ENCODE data around the gene IZUMO1R. TPM values are rescaled to one million over a fixed set of nuclear protein-coding genes. Genes with fewer than 3 reads are reported as not detected.

Gene IZUMO1R
- total and polyA plus RNA-seq, 4 donors: 0.21 TPM; not detected in 3

DNA sequence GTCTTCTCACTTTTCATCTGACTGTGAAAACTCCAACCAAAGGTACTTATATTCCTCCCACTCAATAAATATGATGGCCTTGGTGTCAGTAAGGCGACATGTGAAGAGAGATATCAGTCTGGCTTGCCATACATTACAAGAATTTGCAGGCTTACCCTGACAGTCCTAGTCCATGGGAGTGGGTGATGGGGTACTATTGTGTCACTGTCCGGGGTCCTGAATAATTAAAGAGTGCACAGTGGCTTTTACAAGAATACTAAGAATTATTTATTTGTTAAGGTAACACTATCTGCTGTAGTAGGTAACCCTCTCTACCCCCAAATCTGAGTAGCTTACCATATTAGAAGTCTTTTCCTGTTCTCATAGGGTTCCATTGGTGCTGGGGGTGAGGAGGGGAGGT is 23.1 kb upstream of the IZUMO1R start:
- Histone ChIP-seq H3K4me1 (ENCODE audit: control insufficient read depth in 4 of 4, insufficient read depth in 4 of 4, low read length in 3 of 4) (peaks cover 0 to 5% (median 0%) of the 10 kb centered on the region in 4 donors), H3K27ac (ENCODE audit: low read depth in 1 of 2, low read length in 2 of 2) (no peak overlapping the region), H3K4me3 (ENCODE audit: low read depth in 1 of 3, low read length in 3 of 3) (no peak overlapping the region), H3K36me3 (ENCODE audit: control insufficient read depth in 4 of 4, insufficient read depth in 3 of 4, low read depth in 1 of 4, low read length in 3 of 4) (no peaks in the 10 kb centered on the region), H3K9ac (ENCODE audit: low read depth in 1 of 2, low read length in 2 of 2) (no peak overlapping the region), H3K9me3 (ENCODE audit: control insufficient read depth in 4 of 4, low read length in 3 of 4) (no peaks in the 10 kb centered on the region), H3K27me3 (ENCODE audit: control insufficient read depth in 4 of 4, insufficient read depth in 4 of 4, low read length in 3 of 4) (no peaks in the 10 kb centered on the region)
- no peak for TF ChIP-seq REST (IDR thresholded peaks at IDR 0.05)
- TF ChIP-seq TAF1 (conservative IDR thresholded peaks at IDR 0.05): no peak
- no peak for TF ChIP-seq YY1 (IDR thresholded peaks at IDR 0.05)
- TF ChIP-seq, protein P1, sequence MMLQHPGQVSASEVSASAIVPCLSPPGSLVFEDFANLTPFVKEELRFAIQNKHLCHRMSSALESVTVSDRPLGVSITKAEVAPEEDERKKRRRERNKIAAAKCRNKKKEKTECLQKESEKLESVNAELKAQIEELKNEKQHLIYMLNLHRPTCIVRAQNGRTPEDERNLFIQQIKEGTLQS (IDR thresholded peaks at IDR 0.05): no peak
- no peak for TF ChIP-seq FOXA1 (IDR thresholded peaks at IDR 0.05)
- TF ChIP-seq SP1 (IDR thresholded peaks at IDR 0.05): no peak
- TF ChIP-seq, protein P2, sequence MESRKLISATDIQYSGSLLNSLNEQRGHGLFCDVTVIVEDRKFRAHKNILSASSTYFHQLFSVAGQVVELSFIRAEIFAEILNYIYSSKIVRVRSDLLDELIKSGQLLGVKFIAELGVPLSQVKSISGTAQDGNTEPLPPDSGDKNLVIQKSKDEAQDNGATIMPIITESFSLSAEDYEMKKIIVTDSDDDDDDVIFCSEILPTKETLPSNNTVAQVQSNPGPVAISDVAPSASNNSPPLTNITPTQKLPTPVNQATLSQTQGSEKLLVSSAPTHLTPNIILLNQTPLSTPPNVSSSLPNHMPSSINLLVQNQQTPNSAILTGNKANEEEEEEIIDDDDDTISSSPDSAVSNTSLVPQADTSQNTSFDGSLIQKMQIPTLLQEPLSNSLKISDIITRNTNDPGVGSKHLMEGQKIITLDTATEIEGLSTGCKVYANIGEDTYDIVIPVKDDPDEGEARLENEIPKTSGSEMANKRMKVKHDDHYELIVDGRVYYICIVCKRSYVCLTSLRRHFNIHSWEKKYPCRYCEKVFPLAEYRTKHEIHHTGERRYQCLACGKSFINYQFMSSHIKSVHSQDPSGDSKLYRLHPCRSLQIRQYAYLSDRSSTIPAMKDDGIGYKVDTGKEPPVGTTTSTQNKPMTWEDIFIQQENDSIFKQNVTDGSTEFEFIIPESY (IDR thresholded peaks at IDR 0.05): no peak
- TF ChIP-seq EGR1 (IDR thresholded peaks at IDR 0.05; ENCODE audit: low read depth in 2 of 2): no peak
- no peak for TF ChIP-seq RXRA (IDR thresholded peaks at IDR 0.05)
- TF ChIP-seq RAD21 (IDR thresholded peaks at IDR 0.05): no peak
- no peak for TF ChIP-seq JUND (IDR thresholded peaks at IDR 0.05)
- TF ChIP-seq HNF4G (IDR thresholded peaks at IDR 0.05): no peak
- TF ChIP-seq MAX (IDR thresholded peaks at IDR 0.05): no peak
- TF ChIP-seq CTCF (IDR thresholded peaks at IDR 0.05; ENCODE audit: low read depth, low read length, missing input control): no peak
- no peak for TF ChIP-seq NR2F2 (IDR thresholded peaks at IDR 0.05)
- no peak for TF ChIP-seq GABPA (IDR thresholded peaks at IDR 0.05 in 1 of 2, conservative IDR thresholded peaks at IDR 0.05 in 1 of 2)
- DNase-seq (ENCODE audit: low spot score): no peak
- WGBS: 87% methylated on average over 2 of the region's 2 CpGs

DNA sequence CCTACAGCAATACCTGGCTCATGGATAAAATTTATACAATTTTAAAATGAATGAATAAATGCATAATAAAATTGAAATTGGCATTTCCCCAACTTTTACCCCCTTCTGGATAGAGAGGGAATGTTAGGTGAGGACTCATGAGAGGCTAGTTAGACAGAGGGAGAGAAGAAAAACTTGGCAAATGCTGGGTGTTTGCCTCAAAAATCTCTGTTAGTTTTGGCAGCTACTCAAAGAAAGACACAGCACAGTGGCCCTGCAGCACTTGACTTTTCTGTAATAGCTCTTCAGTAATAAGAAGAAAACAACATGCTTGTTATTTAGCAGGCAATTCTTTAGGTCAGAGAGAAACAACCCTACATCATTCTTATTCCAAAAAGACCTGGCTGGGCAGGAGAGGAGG is 20.7 kb upstream of the IZUMO1R start:
- Histone ChIP-seq H3K4me1 (ENCODE audit: control insufficient read depth in 4 of 4, insufficient read depth in 4 of 4, low read length in 3 of 4) (peaks cover 0 to 5% (median 0%) of the 10 kb centered on the region in 4 donors), H3K36me3 (ENCODE audit: control insufficient read depth in 4 of 4, insufficient read depth in 3 of 4, low read depth in 1 of 4, low read length in 3 of 4) (no peaks in the 10 kb centered on the region), H3K9ac (ENCODE audit: low read depth in 1 of 2, low read length in 2 of 2) (no peak overlapping the region), H3K4me3 (ENCODE audit: low read depth in 1 of 3, low read length in 3 of 3) (no peak overlapping the region), H3K27ac (ENCODE audit: low read depth in 1 of 2, low read length in 2 of 2) (no peak overlapping the region), H3K9me3 (ENCODE audit: control insufficient read depth in 4 of 4, low read length in 3 of 4) (no peaks in the 10 kb centered on the region), H3K27me3 (ENCODE audit: control insufficient read depth in 4 of 4, insufficient read depth in 4 of 4, low read length in 3 of 4) (no peaks in the 10 kb centered on the region)
- TF ChIP-seq NR2F2 (IDR thresholded peaks at IDR 0.05): no peak
- TF ChIP-seq EGR1 (IDR thresholded peaks at IDR 0.05; ENCODE audit: low read depth in 2 of 2): no peak
- TF ChIP-seq YY1 (IDR thresholded peaks at IDR 0.05): no peak
- TF ChIP-seq, protein P1 (IDR thresholded peaks at IDR 0.05): no peak
- no peak for DNase-seq (ENCODE audit: low spot score)
